Muscle of leg (tissue), 11 donors: Measurements from ENCODE around the gene SLC5A4. TPM values are rescaled to one million over a fixed set of nuclear protein-coding genes. Genes with fewer than 3 reads are reported as not detected.

Source experiments
- DNase-seq: peaks from one replicate; pipeline ENCODE4 v3.0.0; 2013
- H3K27ac ChIP-seq: one replicate; pipeline ENCODE4 v1.5.1; 2013; ENCODE audit warnings: mild to moderate bottlenecking, low read length, control low read depth
- H3K27me3 ChIP-seq: one replicate; pipeline ENCODE4 v1.6.1; 2013; ENCODE audit warnings: low read length; ENCODE audit not compliant: control insufficient read depth, insufficient read depth
- H3K36me3 ChIP-seq: one replicate; pipeline ENCODE4 v1.6.1; 2013; ENCODE audit warnings: low read length; ENCODE audit not compliant: control insufficient read depth, insufficient read depth
- H3K4me1 ChIP-seq: one replicate; pipeline ENCODE4 v1.6.1; 2013; ENCODE audit warnings: low read length; ENCODE audit not compliant: control insufficient read depth, insufficient read depth
- H3K4me3 ChIP-seq: one replicate; pipeline ENCODE4 v1.5.1; 2013; ENCODE audit warnings: low read length, control low read depth
- H3K9me3 ChIP-seq: replicated peaks from 2 replicates; pipeline ENCODE4 v1.6.1; 2013; ENCODE audit warnings: low read depth, low read length; ENCODE audit not compliant: control insufficient read depth
- WGBS: methylation state at CpG from one replicate; pipeline ENCODE4 v1.1.5; 2013; ENCODE audit warnings: missing lambda C conversion rate; ENCODE audit not compliant: insufficient coverage; 5-methylcytosine and 5-hydroxymethylcytosine counted together
- polyA plus RNA-seq, 8 donors: library from polyadenylated mRNA; unstranded; fragments of 120-200 nt; gene quantifications; one replicate each; pipeline versions ENCODE4 v1.2.1 to v1.2.3, GENCODE V29; 2013; ENCODE audit warnings: inconsistent platforms in 1 of 8, low replicate concordance in 1 of 8; ENCODE audit not compliant: insufficient read length in 8 of 8, insufficient read depth in 1 of 8
- total RNA-seq: library from RNA; stranded (reverse); fragments of 120-200 nt; gene quantifications from one replicate; pipeline ENCODE4 v1.2.4, GENCODE V29; 2013

Gene SLC5A4
- total and polyA plus RNA-seq, 9 donors = 0.19 to 0.96 (median 0.49) TPM

DNA sequence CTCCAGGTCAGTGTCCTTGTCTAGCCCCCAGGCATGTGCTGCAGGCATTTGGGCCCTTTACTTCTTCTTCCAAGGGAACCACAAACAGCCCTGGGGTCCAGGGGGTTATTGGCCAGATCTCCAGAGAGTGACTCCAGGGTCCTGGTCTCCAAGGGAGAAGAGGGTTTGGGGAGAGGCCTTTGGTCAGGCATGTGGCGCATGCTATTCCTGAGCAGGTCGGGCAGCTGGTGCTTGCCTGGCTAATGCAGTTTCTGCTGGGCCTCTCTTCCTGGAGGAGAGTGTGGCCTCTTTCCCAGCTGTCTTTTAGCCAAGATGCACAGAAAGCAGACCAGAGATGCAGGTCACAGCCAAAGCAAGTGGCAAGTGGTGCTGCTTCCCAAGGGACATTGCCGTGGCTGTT, 46.5 kb downstream of the SLC5A4 start:
- H3K4me3 ChIP-seq = no peak overlapping the region
- peaks cover 15% of the 10 kb centered on the region for H3K27me3 ChIP-seq
- no peak overlapping the region for H3K27ac ChIP-seq
- no peaks in the 10 kb centered on the region for H3K9me3 ChIP-seq
- H3K36me3 ChIP-seq = no peaks in the 10 kb centered on the region
- H3K4me1 ChIP-seq = no peaks in the 10 kb centered on the region
- DNase-seq = peak; percentile 26
- WGBS = 42% methylated on average over 2 of the region's 3 CpGs

DNA sequence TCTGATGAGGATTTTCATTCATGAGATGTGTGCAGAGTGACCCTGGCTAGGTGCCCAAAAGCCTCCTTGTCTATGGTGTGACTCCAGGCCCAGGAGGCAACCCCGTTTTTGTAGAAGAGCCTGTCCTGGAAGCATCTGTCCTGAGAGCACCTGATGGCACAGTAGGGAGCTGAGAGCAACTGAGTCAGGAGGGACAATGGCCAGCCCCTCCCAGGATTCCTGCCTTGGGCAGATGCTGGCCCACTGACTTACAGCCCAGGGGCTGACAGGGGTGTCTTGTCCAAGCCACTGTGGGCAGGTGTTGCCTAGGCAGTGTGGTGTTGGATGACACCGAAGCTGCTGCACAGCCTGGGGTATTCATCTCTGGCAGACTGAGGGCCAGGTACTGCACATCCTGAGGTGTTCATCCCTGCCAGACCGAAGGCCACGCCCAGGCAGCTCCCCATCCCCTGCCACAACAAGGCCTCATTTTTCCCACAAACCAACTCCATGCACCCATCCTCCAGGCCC, 47.1 kb downstream of the SLC5A4 start:
- Histone ChIP-seq H3K9me3 (no peaks in the 10 kb centered on the region), H3K4me1 (peaks cover 2% of the 10 kb centered on the region), H3K36me3 (no peaks in the 10 kb centered on the region), H3K27me3 (peaks cover 22% of the 10 kb centered on the region), H3K27ac (no peak overlapping the region), H3K4me3 (no peak overlapping the region)
- 69% methylated on average over 4 of the region's 4 CpGs for WGBS
- no peak for DNase-seq

DNA sequence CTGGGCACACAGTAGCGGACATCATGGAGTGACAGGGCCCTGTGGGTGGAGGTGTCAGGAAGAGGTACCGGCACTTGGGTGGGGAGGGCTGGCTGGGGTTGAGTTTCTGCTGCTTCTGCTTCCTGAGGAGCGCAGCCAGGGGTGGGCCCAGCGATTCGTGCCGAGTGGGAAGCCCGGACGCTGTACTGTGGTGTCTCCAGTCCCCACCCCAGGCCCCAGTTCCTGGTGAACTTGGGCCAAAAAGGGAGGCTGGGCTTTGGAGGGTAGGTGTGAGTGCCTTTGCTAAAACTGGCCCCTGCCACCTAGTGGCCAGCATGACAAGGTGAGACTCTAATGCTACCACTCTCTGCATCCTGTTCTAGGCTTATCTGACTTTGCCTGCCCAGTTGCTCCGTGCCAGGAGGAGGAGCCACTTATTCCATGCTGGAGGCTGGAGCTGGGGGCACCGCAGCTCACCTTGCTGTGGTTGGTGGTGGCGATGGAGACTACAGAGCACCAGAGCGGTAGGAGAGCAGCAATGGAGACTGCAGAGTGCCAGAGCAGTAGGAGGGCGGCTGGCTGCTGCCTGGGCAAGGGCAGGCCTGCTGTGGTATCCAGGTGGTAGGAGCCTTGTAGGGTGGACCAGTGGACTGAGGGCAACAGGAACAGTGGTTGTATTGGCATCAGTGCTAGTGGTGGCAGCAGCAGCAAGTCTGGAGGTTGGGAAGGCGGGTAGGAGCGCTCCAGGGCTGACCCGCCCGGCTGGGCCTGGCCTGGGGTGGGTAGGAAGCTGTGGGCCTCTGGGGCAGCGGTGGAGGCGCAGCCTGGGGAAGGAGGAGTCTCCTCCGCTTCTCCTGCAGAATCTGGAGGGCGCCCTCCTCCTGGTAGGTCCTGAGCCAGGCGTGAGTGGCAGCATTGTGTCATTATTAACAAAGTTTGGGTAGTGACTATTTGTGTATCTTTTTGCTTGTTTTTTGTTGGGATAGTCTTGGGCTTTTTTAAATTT, 48.1 kb downstream of the SLC5A4 start:
- H3K4me3 ChIP-seq = no peak overlapping the region
- no peaks in the 10 kb centered on the region for H3K9me3 ChIP-seq
- H3K27me3 ChIP-seq = peaks cover 31% of the 10 kb centered on the region
- no peaks in the 10 kb centered on the region for H3K36me3 ChIP-seq
- H3K27ac ChIP-seq = no peak overlapping the region
- DNase-seq = no peak
- WGBS = 63% methylated on average over 17 of the region's 22 CpGs
- peaks cover 7% of the 10 kb centered on the region for H3K4me1 ChIP-seq

DNA sequence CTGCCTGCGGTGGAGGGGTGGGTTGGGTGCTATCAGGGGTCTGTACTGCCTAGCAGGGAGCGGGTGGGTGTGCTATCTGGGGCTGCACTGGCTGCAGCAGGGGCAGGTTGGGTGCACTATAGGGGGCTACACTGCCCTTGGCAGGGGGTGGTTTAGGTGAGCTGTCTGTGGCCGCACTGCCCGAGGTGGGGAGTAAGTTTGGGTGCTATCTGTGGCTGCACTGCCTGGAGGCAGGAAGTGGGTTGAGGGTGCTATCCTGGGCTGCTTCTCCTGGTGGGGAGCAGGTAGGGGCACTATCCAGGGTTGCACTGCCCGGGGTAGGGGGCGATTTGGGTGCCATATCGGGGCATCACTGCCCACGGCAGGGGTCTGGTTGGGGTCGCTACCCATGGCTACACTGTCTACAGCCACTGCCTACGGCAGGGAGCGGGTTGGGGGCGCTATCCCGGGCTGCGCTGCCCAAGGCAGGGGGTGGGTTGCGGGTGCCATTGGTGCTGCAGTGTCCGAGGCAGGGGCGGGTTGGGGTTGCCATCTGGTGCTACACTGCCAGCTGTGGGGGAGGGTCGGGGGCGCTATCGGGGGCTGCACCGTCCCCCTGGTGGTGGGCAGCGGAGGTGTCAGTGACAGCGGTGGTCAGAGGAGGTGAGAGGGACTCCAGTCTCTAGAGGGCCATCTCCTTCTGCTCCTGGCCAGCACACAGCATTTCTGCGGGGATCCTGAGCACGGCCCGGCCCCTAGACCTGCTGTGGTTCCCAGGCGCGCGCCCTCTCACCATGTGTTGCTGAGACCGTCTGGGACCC, 49.0 kb downstream of the SLC5A4 start:
- peaks cover 37% of the 10 kb centered on the region for H3K27me3 ChIP-seq
- no peak overlapping the region for H3K27ac ChIP-seq
- H3K4me1 ChIP-seq = peaks cover 7% of the 10 kb centered on the region
- no peaks in the 10 kb centered on the region for H3K9me3 ChIP-seq
- WGBS = 89% methylated on average over 29 of the region's 30 CpGs
- H3K4me3 ChIP-seq = no peak overlapping the region
- no peak for DNase-seq
- H3K36me3 ChIP-seq = no peaks in the 10 kb centered on the region

DNA sequence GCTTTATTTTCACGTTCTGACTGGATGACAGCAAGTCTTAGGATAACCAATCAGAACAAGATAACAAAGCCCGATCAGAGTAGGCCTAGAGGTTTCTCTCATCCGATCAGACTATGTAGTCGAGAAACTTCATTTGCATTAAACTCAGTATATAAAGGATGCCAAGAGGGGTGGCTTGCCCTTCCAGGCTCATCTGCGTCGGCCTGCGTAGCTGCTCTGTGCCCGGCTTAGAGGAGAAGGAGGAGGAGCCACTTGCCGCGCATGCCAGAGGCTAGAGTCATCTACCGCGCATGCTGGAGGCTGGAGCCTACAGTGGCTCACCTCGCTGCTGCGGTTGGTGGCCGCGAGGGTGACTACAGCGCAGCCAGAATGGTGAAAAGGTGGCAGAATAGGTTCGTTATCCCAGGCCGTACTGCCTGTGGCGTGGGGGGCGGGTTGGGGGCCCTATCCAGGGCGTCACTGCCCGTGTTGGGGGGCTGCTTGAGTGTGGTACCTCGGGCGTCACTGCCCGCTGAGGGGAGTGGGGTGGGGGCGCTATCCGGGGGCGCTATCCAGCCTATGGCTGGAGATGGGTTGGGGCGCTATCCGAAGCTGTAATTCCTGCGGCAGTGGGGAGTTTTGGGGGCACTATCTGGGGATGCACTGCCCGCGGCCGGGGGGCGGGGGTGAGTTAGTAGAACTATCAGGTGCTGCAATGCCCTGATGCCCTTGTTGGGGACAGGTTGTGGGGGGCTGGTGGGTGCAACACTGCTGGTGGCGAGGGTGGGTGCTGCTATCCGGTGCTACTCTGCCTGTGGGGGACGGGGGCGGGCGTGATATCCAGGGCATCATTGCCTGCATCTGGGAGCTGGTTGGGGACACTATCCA, 50.1 kb downstream of the SLC5A4 start, which contains the start of gene RFPL2:
Gene RFPL2, minus strand, starts transcription at position 218 of the 867 bp plus-strand sequence. CDS start 2,622 bp downstream, outside the sequence.
- Histone ChIP-seq H3K36me3 (no peaks in the 10 kb centered on the region), H3K27ac (no peak within 1 kb of the TSS), H3K4me1 (peaks cover 7% of the 10 kb centered on the region), H3K9me3 (no peaks in the 10 kb centered on the region), H3K27me3 (peaks cover 39% of the 10 kb centered on the region), H3K4me3 (no peak within 1 kb of the TSS)
- 78% methylated on average over 38 of the region's 41 CpGs for WGBS
- DNase-seq = no peak

DNA sequence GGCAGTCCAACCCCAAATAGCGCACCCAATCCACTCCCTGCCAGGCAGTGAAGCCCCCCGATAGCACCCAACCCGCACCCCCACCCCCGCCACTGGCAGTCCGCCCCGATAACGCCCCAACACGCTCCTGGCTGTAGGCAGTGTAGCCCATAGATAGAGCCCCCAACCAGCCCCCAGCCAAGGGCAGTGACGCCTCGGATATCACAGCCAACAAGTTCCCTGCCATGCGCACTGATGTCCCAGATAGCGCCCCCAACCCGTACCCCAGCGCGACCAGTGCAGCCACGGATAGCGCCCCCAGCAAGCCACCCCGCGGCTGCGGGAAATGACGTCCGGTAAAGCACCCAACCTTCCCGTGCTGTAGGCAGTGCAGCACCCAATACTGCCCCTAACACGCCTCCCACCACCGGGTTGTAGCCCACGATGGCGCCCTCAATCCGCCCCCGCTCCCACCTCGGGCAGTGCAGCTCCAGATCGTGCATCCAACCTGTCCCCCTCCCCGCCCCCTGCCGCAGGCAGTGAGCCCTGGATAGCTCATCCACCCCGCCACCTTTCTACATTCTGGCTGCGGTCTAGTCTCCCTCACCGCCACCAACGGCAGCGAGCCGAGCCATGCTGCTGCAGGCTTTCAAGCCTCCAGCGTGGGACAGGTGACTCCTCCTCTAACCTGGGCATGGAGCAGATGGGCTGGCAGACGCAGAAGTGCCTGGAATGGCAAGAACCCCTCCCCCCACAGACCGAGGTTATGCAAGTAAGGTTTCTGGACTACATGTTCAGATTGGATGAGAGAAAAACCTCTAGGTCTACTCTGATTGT, 50.9 kb downstream of the SLC5A4 start:
- Histone ChIP-seq H3K36me3 (no peaks in the 10 kb centered on the region), H3K27ac (no peak overlapping the region), H3K27me3 (peaks cover 42% of the 10 kb centered on the region), H3K4me1 (peaks cover 7% of the 10 kb centered on the region), H3K4me3 (no peak overlapping the region), H3K9me3 (no peaks in the 10 kb centered on the region)
- WGBS = 49% methylated on average over 32 of the region's 42 CpGs
- DNase-seq = no peak

DNA sequence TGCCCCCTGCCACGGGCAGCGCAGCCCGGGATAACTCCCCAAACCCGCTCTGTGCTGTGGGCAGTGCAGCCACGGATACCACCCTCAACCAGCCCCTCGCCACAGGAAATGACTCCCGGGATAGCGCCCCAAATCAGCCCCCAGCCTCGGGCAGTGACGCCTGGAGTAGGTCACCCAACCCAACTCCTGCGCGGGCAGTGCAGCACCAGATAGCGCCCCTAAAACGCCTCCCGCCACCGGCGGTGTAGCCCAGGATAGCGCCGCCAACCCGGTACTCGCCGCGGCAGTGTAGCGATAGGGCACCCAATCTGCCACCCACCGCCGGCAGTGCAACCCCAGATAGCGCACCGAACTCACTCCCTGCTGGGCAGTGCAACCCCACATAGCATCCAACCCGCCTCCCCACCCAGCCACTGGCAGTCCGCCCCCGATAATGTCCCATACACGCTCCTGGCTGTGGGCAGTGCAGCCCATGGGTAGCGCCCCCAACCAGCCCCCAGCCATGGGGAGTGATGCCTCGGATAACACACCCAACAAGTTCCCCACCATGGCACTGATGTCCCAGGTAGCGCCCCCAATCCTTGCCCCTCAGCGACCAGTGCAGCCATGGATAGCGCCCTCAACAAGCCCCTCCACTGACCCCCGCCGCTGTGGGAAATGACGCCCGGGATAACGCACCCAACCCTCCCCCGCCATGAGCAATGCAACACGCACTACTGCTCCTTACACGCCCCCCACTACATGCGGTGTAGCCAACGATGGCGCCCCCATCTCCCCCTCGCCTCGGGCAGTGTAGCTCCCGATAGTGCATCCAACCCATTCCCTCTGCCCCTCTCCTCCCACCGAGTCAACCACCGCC, 51.7 kb downstream of the SLC5A4 start:
- Histone ChIP-seq H3K4me3 (no peak overlapping the region), H3K36me3 (no peaks in the 10 kb centered on the region), H3K27me3 (peaks cover 46% of the 10 kb centered on the region), H3K4me1 (peaks cover 7% of the 10 kb centered on the region), H3K9me3 (no peaks in the 10 kb centered on the region), H3K27ac (no peak overlapping the region)
- DNase-seq = no peak
- WGBS = 25% methylated on average over 43 of the region's 53 CpGs

DNA sequence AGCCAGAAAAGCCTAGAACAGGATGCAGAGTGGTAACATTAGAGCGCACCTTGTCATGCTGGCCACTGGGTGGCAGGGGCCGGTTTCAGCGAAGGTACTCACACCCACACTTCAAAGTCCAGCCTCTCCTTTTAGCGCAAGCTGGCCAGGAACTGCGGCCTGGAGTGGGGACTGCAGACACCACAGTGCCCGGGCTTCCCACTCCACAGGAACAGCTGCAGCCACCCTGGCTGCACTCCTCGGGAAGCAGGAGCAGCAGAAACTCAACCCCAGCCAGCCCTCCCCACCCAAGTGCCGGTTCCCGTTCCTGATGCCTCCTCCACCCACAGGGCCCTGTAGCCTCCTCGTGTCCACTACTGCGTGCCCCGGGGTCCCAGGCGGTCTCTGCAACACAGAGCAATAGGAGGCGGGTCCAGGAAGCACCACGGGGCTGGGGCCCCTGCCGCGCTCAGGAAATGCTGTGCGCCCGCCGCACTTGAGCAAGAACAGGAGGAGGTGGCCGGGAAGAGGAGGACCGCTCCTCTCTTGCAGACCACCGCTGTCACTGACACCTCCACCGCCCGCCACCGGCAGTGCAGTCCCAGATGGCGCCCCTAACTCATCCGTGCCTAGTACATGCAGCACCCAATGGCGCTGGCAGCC, 52.5 kb downstream of the SLC5A4 start:
- no peaks in the 10 kb centered on the region for H3K36me3 ChIP-seq
- H3K27me3 ChIP-seq = peaks cover 49% of the 10 kb centered on the region
- H3K4me3 ChIP-seq = no peak overlapping the region
- DNase-seq = peak; percentile 58
- no peaks in the 10 kb centered on the region for H3K9me3 ChIP-seq
- no peak overlapping the region for H3K27ac ChIP-seq
- H3K4me1 ChIP-seq = peaks cover 7% of the 10 kb centered on the region
- under 1% methylated on average over 20 of the region's 29 CpGs for WGBS
